ENCODE measurements around the gene ZNF581.

ZNF581 gene

GRCh38 chr19:55606817-55607216 lies 36.6 kb upstream of the ZNF581 start:
- H3K27ac ChIP-seq (ENCODE audit: extremely low read depth, low read depth, low read length): peak overlapping the region; percentile 88; the same call in 1 of the 2 replicates
- H3K9me3 ChIP-seq (ENCODE audit: control insufficient read depth, insufficient read depth, low read depth, low read length): no peaks in the 10 kb centered on the region

GRCh38 chr19:55609326-55609725 lies 34.1 kb upstream of the ZNF581 start:
- POLR2A ChIA-PET: interaction anchor here (0.9 kb wide), 1 partner anchor 10 kb away, joined by 4 read pairs; the partner anchor contains the start of gene FIZ1

More at GRCh38 chr19:55606817-55607216, 36.6 kb upstream of the ZNF581 start:
- H3K4me1 ChIP-seq (ENCODE audit: control insufficient read depth, insufficient read depth, low read length): peaks cover 5% of the 10 kb centered on the region; the same call in 1 of the 2 replicates
- ChIA-PET POLR2A (interaction anchor here (1.0 to 4.5 kb wide), 10 partner anchors 15 to 446 kb away, joined by 3 to 75 read pairs (median 4); partner anchors contain the start of genes ISOC2, ZNF628 and ZNF784), CTCF (interaction anchor here (0.6 to 3.1 kb wide), 38 partner anchors 9 to 1738 kb away, joined by 3 to 50 read pairs (median 4); partner anchors contain the start of genes SBK2, ZNF579 and ZNF784)
- peak; percentile 86 for TF ChIP-seq ZNF664 (tag by site-specific recombination; IDR thresholded peaks at IDR 0.05)
- peak; percentile 48; the same call in 1 of the 2 replicates for TF ChIP-seq ZNF623 (tag by site-specific recombination; IDR thresholded peaks at IDR 0.05)
- no peak for TF ChIP-seq ZNF624 (tag by site-specific recombination; IDR thresholded peaks at IDR 0.05)
- no peak for TF ChIP-seq HOXC10 (CRISPR knock-in tag; IDR thresholded peaks at IDR 0.05)
- peaks cover 17 to 29% of the 10 kb centered on the region in 2 experiments; a peak in 2 of 3 replicates for H3K36me3 ChIP-seq (ENCODE audit: control insufficient read depth in 2 of 2, insufficient read depth in 1 of 2, low read length in 2 of 2)
- H3K4me3 ChIP-seq (ENCODE audit: low read depth, low read length): no peak overlapping the region

GRCh38 chr19:55611300-55611982 lies 32.0 kb upstream of the ZNF581 start:
- ChIA-PET CTCF (interaction anchor here (0.6 to 1.8 kb wide), 6 partner anchors 20 to 959 kb away, joined by 3 to 8 read pairs (median 4); no protein-coding TSS in a partner anchor), POLR2A (interaction anchor here (0.6 kb wide), 1 partner anchor 13 kb away, joined by 4 read pairs; the partner anchor contains the start of gene ZNF784)
- Histone ChIP-seq H3K27ac (ENCODE audit: extremely low read depth, low read depth, low read length) (no peak overlapping the region), H3K9me3 (ENCODE audit: control insufficient read depth, insufficient read depth, low read depth, low read length) (no peaks in the 10 kb centered on the region), H3K4me1 (ENCODE audit: control insufficient read depth, insufficient read depth, low read length) (peaks cover 4% of the 10 kb centered on the region; the same call in 1 of the 2 replicates), H3K4me3 (ENCODE audit: low read depth, low read length) (no peak overlapping the region), H3K36me3 (ENCODE audit: control insufficient read depth in 2 of 2, insufficient read depth in 1 of 2, low read length in 2 of 2) (peaks cover 17 to 48% of the 10 kb centered on the region in 2 experiments; a peak in 2 of 3 replicates)
- TF ChIP-seq ZBTB10 (tag by site-specific recombination; IDR thresholded peaks at IDR 0.05) (0 out of 2 replicates have a peak, but pooled peaks have one; percentile 18), ZNF10 (tag by site-specific recombination; IDR thresholded peaks at IDR 0.05) (no peak)

More at GRCh38 chr19:55609326-55609725, 34.1 kb upstream of the ZNF581 start:
- Histone ChIP-seq H3K4me1 (ENCODE audit: control insufficient read depth, insufficient read depth, low read length) (peaks cover 5% of the 10 kb centered on the region; the same call in 1 of the 2 replicates), H3K27ac (ENCODE audit: extremely low read depth, low read depth, low read length) (no peak overlapping the region), H3K4me3 (ENCODE audit: low read depth, low read length) (no peak overlapping the region), H3K9me3 (ENCODE audit: control insufficient read depth, insufficient read depth, low read depth, low read length) (no peaks in the 10 kb centered on the region), H3K36me3 (ENCODE audit: control insufficient read depth in 2 of 2, insufficient read depth in 1 of 2, low read length in 2 of 2) (peaks cover 17 to 30% of the 10 kb centered on the region in 2 experiments; a peak in 2 of 3 replicates)
- CTCF ChIA-PET: interaction anchor here (0.6 to 1.8 kb wide), 3 partner anchors 9 to 106 kb away, joined by 3 to 8 read pairs (median 4); partner anchors contain the start of gene ZNF784
- TF ChIP-seq ZBTB6 (tag by site-specific recombination; IDR thresholded peaks at IDR 0.05): no peak
- no peak for TF ChIP-seq ZSCAN30 (tag by site-specific recombination; IDR thresholded peaks at IDR 0.05)
- TF ChIP-seq ZNF266 (tag by site-specific recombination; IDR thresholded peaks at IDR 0.05; ENCODE audit: low read depth): no peak
- no peak for TF ChIP-seq ZNF274 (IDR thresholded peaks at IDR 0.05; ENCODE audit: low read length)
- TF ChIP-seq ZNF274 (tag by site-specific recombination; IDR thresholded peaks at IDR 0.05; ENCODE audit: borderline replicate concordance): no peak
- no peak for TF ChIP-seq SCRT1 (tag by site-specific recombination; IDR thresholded peaks at IDR 0.05; ENCODE audit: borderline replicate concordance)
- no peak for TF ChIP-seq ZNF184 (tag by site-specific recombination; IDR thresholded peaks at IDR 0.05)
- no peak for TF ChIP-seq ZBTB8A (tag by site-specific recombination; IDR thresholded peaks at IDR 0.05)
- TF ChIP-seq ZNF830 (tag by site-specific recombination; IDR thresholded peaks at IDR 0.05; ENCODE audit: low read depth): no peak
- no peak for TF ChIP-seq ZNF248 (tag by site-specific recombination; IDR thresholded peaks at IDR 0.05)
